ENCODE results near the gene MRPS26. TPM values are rescaled to one million over a fixed set of nuclear protein-coding genes. Genes with fewer than 3 reads are reported as not detected.

The MRPS26 gene
- total and polyA plus RNA-seq, 2 of the 13 experiments (the other 11 are each of a cell fraction or from before 2014, with no cell fraction given) = 89.8 to 187 TPM

- TF ChIP-seq ZMYM4 (CRISPR knock-in tag; IDR thresholded peaks at IDR 0.05) = no peak
- TF ChIP-seq ZMYM3 (CRISPR knock-in tag; IDR thresholded peaks at IDR 0.05) = peak; percentile 45; the same call in 1 of the 2 replicates
- TF ChIP-seq ZNF709 (CRISPR knock-in tag; IDR thresholded peaks at IDR 0.05) = 0 out of 2 replicates have a peak, but pooled peaks have one; percentile 27
- TF ChIP-seq ZNF639 (CRISPR knock-in tag; conservative IDR thresholded peaks at IDR 0.05) = no peak
- TF ChIP-seq GATAD2A (CRISPR knock-in tag; IDR thresholded peaks at IDR 0.05) = peak; percentile 5; the same call in 1 of the 2 replicates
- peak; percentile 93 for TF ChIP-seq FOSL2 (CRISPR knock-in tag; IDR thresholded peaks at IDR 0.05)
- 0 out of 2 replicates have a peak, but pooled peaks have one; percentile 26 for TF ChIP-seq HNRNPL (IDR thresholded peaks at IDR 0.05; ENCODE audit: low read depth, low read length)
- TF ChIP-seq CCDC6 (CRISPR knock-in tag; IDR thresholded peaks at IDR 0.05) = 0 out of 2 replicates have a peak, but pooled peaks have one; percentile 45
- TF ChIP-seq ZNF576 (CRISPR knock-in tag; IDR thresholded peaks at IDR 0.05) = 0 out of 2 replicates have a peak, but pooled peaks have one; percentile 12
- TF ChIP-seq NCOA1 (CRISPR knock-in tag; IDR thresholded peaks at IDR 0.05) = no peak
- TF ChIP-seq ZNF432 (CRISPR knock-in tag; IDR thresholded peaks at IDR 0.05; ENCODE audit: borderline replicate concordance) = no peak
- TF ChIP-seq ZNF501 (CRISPR knock-in tag; IDR thresholded peaks at IDR 0.05) = peak; percentile 60; the same call in 1 of the 2 replicates
- TF ChIP-seq DNMT1 (CRISPR knock-in tag; IDR thresholded peaks at IDR 0.05) = 0 out of 2 replicates have a peak, but pooled peaks have one; percentile 40
- no peak for TF ChIP-seq PAF1 (CRISPR knock-in tag; IDR thresholded peaks at IDR 0.05)
- peak; percentile 35; the same call in 1 of the 2 replicates for TF ChIP-seq SMC3 (IDR thresholded peaks at IDR 0.05; ENCODE audit: low read length)
- TF ChIP-seq RARA (CRISPR knock-in tag; IDR thresholded peaks at IDR 0.05) = peak; percentile 72; the same call in 1 of the 2 replicates
- TF ChIP-seq MIER2 (CRISPR knock-in tag; IDR thresholded peaks at IDR 0.05) = peak; percentile 93
- TF ChIP-seq GTF3A (CRISPR knock-in tag; conservative IDR thresholded peaks at IDR 0.05) = no peak
- peak; percentile 53; the same call in 1 of the 2 replicates for TF ChIP-seq ZNF280D (CRISPR knock-in tag; IDR thresholded peaks at IDR 0.05)
- TF ChIP-seq RAD21 (CRISPR knock-in tag; IDR thresholded peaks at IDR 0.05) = peak; percentile 73
- peak; percentile 30; the same call in 1 of the 2 replicates for TF ChIP-seq JUN (CRISPR knock-in tag; IDR thresholded peaks at IDR 0.05)
- TF ChIP-seq ZNF572 (CRISPR knock-in tag; IDR thresholded peaks at IDR 0.05) = no peak
- TF ChIP-seq NR2F1 (CRISPR knock-in tag; IDR thresholded peaks at IDR 0.05) = peak; percentile 69 to 80; a peak in 3 of 4 replicates
- TF ChIP-seq RAD51 (IDR thresholded peaks at IDR 0.05; ENCODE audit: borderline replicate concordance) = no peak
Measured at GRCh38 chr20:3068986-3069900, 23.4 kb downstream of the MRPS26 start (continued).
